Measurements from ENCODE around the gene RPUSD1. TPM values are rescaled to one million over a fixed set of nuclear protein-coding genes. Genes with fewer than 3 reads are reported as not detected.
"Not testable (repeated sequence)": the region's sequence is repeated elsewhere in the genome, so short reads cannot be mapped to it uniquely, and the experiment has no call there.

RPUSD1 gene
- polyA plus RNA-seq, 1 donor = 13.5 TPM

GRCh38 chr16:781346-782010, 6.7 kb downstream of the RPUSD1 start:
- no peak for DNase-seq

GRCh38 chr16:780296-780695, 7.9 kb downstream of the RPUSD1 start:
- no peak for DNase-seq

DNA sequence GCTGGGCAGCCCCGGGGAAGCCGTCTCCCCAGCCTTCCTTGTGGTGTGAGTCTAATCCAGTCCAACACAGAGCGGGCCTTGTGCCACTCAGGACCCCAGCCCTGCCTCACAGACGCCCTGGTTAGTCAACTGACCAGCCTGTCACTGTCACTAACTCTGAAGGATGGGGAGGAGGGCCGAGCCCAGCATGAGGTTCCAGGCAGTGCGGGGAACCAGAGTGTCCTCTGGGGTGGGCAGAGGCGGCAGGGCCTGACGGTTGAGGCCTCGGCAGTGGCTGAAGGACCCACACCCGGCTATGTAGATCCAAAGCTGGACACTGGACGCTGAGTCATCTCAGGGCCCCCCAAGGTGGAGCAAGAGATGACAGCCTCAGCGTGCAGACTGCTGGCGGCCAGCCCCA, 8.6 kb downstream of the RPUSD1 start:
- no peak for DNase-seq

- no peak for DNase-seq
Measured at GRCh38 chr16:778909-779527, 9.2 kb downstream of the RPUSD1 start.

GRCh38 chr16:778447-778846, 9.7 kb downstream of the RPUSD1 start:
- no peak for DNase-seq

GRCh38 chr16:777826-778225, 10.4 kb downstream of the RPUSD1 start:
- DNase-seq = no peak

- no peak for DNase-seq
Measured at GRCh38 chr16:776824-777223, 11.4 kb downstream of the RPUSD1 start.

GRCh38 chr16:776298-776697, 11.9 kb downstream of the RPUSD1 start:
- not testable (repeated sequence) for DNase-seq

GRCh38 chr16:775236-775796, 12.9 kb downstream of the RPUSD1 start:
- DNase-seq = no peak

DNA sequence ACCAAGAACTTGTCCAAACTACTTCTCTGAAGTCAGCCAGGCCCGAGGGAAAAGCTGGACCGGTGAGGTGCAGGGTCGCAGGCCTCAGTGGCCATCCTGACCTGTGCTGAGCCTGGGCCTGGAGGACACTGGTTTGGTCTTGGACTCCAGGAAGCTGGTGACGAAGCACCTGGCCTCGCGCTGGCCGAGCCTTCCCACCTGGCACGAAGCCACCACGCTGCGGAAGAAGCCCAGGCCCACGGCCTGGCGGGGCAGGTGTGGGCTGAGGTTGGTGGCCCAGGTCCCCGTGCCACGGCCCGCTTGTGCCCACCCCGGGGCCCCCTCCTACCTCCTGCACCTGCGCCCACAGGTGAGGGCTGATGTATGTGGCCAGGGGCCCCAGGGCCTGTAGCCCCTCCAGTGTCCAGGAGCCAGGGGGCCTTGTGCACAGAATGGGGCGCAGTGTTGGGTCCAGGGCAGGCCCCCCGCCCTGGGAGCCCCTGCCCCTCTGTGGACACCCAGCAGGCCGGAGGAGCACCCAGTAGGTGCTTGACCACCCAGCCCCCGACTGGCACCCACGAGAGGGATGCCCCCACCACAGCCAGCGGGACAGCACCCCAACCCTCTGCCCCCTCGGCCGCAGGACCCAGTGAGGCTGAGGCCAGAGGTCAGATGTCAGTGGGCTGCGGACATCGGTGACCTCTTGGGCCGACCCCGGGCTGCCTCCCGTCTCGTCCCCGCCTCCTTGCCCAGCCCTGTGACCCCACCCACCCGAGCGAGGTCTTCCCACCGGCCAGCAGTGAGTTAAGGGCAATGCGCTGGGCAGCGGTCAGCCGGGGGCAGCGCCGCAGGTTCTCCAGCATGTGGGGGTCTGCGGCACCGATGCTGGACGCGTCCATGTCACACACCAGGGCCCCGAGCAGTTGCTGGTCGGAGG, 13.8 kb downstream of the RPUSD1 start:
- DNase-seq = no peak

- DNase-seq = no peak
Measured at GRCh38 chr16:772959-773358, 15.2 kb downstream of the RPUSD1 start.

GRCh38 chr16:770411-770810, 17.8 kb downstream of the RPUSD1 start:
- no peak for DNase-seq

GRCh38 chr16:769934-770333, 18.2 kb downstream of the RPUSD1 start:
- no peak for DNase-seq

DNA sequence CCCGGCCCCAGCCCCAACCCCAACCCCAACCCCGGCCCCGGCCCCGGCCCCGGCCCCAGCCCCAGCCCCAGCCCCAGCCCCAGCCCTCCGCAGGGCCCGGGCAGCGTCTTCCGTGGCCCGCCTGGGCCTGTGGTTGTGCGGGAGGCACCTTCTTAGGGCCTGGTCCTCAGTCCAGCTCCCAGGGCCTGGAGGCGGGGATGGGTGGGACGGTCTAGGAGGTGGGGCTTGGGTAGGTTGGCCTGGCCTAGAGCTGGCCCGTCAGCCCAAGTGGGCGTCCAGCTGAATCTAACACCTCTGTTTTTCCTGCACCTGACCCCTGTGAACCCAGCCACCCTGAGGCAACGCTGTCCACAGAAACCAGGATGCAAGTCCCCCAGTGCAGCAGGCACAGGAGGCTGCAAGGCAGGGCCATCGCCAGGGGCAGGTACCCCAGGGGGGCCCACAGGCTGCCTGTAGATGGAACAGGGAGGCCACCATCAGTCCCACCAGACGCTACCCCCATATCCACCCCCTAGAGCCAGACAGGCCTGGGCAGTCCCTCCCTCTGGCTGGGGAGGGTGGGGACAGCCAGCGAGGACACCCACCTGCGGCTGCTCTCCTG, 18.9 kb downstream of the RPUSD1 start:
- no peak for DNase-seq

- DNase-seq = no peak
Measured at GRCh38 chr16:768428-768827, 19.8 kb downstream of the RPUSD1 start.

GRCh38 chr16:767743-768235, 20.4 kb downstream of the RPUSD1 start:
- no peak for DNase-seq

GRCh38 chr16:766820-767640, 21.2 kb downstream of the RPUSD1 start:
- no peak for DNase-seq

DNA sequence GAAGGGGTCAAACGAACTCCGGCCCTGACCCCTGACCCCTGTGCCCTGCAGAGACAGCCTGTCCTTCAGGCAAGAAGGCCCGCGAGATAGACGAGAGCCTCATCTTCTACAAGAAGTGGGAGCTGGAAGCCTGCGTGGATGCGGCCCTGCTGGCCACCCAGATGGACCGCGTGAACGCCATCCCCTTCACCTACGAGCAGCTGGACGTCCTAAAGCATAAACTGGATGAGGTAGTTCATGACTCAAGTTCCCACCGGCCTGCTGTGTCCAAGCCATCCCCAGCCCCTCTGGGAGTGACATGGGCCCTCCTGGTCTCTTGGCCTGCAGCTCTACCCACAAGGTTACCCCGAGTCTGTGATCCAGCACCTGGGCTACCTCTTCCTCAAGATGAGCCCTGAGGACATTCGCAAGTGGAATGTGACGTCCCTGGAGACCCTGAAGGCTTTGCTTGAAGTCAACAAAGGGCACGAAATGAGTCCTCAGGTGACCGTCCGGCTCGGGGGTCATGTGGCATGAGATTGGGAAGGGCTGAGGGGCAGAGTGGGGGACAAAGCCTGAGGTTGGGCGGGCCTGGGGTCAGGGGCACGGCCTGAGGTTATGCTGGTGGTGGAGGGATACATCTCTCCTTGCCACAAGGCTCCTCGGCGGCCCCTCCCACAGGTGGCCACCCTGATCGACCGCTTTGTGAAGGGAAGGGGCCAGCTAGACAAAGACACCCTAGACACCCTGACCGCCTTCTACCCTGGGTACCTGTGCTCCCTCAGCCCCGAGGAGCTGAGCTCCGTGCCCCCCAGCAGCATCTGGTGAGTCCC, 22.0 kb downstream of the RPUSD1 start:
- DNase-seq = no peak

DNA sequence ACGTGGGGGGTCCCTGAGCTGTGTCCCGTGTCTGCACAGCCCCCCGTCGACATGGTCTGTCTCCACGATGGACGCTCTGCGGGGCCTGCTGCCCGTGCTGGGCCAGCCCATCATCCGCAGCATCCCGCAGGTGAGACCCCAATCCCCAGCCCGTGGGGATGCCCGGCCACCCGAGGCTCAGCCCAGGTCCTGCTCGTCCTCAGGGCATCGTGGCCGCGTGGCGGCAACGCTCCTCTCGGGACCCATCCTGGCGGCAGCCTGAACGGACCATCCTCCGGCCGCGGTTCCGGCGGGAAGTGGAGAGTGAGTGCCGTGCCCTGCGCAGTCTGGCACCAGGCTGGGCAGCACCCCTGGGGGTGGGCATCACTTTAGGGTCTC, 22.7 kb downstream of the RPUSD1 start:
- DNase-seq = no peak

DNA sequence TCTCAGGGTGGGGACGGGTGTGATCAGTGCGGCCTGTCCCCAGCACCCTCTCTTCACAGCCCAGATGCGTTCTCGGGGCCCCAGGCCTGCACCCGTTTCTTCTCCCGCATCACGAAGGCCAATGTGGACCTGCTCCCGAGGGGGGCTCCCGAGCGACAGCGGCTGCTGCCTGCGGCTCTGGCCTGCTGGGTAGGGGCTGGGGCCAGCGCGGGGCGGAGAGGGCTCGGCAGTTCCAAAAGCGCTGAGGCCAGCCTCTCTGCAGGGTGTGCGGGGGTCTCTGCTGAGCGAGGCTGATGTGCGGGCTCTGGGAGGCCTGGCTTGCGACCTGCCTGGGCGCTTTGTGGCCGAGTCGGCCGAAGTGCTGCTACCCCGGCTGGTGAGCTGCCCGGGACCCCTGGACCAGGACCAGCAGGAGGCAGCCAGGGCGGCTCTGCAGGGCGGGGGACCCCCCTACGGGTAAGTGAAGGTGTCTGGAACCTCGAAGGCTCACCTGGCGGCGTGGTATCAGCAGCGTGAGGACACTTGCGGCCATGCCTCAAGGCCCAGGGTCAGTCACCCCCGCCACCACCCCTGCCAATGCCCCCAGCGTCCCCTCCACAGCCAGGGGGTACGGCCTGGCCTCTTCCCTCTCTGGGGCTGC, 23.2 kb downstream of the RPUSD1 start:
- DNase-seq = no peak

All from hindlimb muscle (tissue), 1 donor.